Neural cell (in vitro differentiated cells): ENCODE results near the gene INPP5D. TPM values are rescaled to one million over a fixed set of nuclear protein-coding genes. Genes with fewer than 3 reads are reported as not detected.

Experiments used
- H2AFZ ChIP-seq: fragments of 200-600, 300-800 bp; sonication (generic), shearing (Covaris generic); 2 replicates; pipeline ENCODE4 v1.6.0; 2014; ENCODE audit warnings: low read depth, mild to moderate bottlenecking, antibody characterized with exemption, low read length, moderate library complexity
- H3F3A ChIP-seq: fragments of 200-600 bp; shearing (Covaris generic); 2 replicates; pipeline ENCODE4 v1.6.1; 2016; ENCODE audit warnings: mild to moderate bottlenecking, moderate library complexity, mixed read lengths, antibody characterized with exemption, low read length; ENCODE audit not compliant: insufficient read depth, poor library complexity, severe bottlenecking
- H3K27ac ChIP-seq: fragments of 200-600, 300-800 bp; sonication (generic), shearing (Covaris generic); 2 replicates; pipeline ENCODE4 v1.5.1; 2014; ENCODE audit warnings: mild to moderate bottlenecking, low read length, moderate library complexity
- H3K27me3 ChIP-seq: fragments of 300-800, 200-600 bp; sonication (generic), shearing (Covaris generic); 2 replicates; pipeline ENCODE4 v1.6.0; 2014; ENCODE audit warnings: mild to moderate bottlenecking, low read depth, low read length, moderate library complexity; ENCODE audit not compliant: insufficient read depth
- H3K36me3 ChIP-seq: fragments of 300-800, 200-600 bp; sonication (generic), shearing (Covaris generic); 2 replicates; pipeline ENCODE4 v1.5.1; 2014; ENCODE audit warnings: mild to moderate bottlenecking, antibody characterized with exemption, low read length, moderate library complexity; ENCODE audit not compliant: insufficient read depth
- H3K4me2 ChIP-seq: fragments of 300-800, 200-600 bp; sonication (generic), shearing (Covaris generic); 2 replicates; pipeline ENCODE4 v1.6.0; 2014; ENCODE audit warnings: mild to moderate bottlenecking, low read length
- H3K4me3 ChIP-seq: fragments of 300-800, 200-600 bp; sonication (generic), shearing (Covaris generic); 2 replicates; pipeline ENCODE4 v1.5.1; 2014; ENCODE audit warnings: mild to moderate bottlenecking, low read length, moderate library complexity
- H3K79me2 ChIP-seq: fragments of 200-600 bp; shearing (Covaris generic); replicated peaks from 2 replicates; pipeline ENCODE4 v1.6.0; 2014; ENCODE audit warnings: mild to moderate bottlenecking, low read length, moderate library complexity; ENCODE audit not compliant: insufficient read depth
- H3K9ac ChIP-seq: fragments of 300-800, 200-600 bp; sonication (generic), shearing (Covaris generic); 2 replicates; pipeline ENCODE4 v1.6.1; 2016; ENCODE audit warnings: mild to moderate bottlenecking, low read length, mixed read lengths
- H3K9me2 ChIP-seq: fragments of 200-600 bp; shearing (Covaris generic); 2 replicates; pipeline ENCODE4 v1.6.1; 2016; ENCODE audit warnings: mild to moderate bottlenecking, low read length, mixed read lengths; ENCODE audit not compliant: insufficient read depth
- H3K9me3 ChIP-seq: fragments of 200-600, 300-800 bp; sonication (generic), shearing (Covaris generic); 2 replicates; pipeline ENCODE4 v1.6.1; 2016; ENCODE audit warnings: mild to moderate bottlenecking, mixed run types, low read length, moderate library complexity, mixed read lengths
- H4K20me1 ChIP-seq: fragments of 200-600 bp; shearing (Covaris generic); 2 replicates; pipeline ENCODE4 v1.6.1; 2016; ENCODE audit warnings: mild to moderate bottlenecking, mixed run types; ENCODE audit not compliant: insufficient read depth
- EP300 ChIP-seq: fragments of 450-650 bp; conservative IDR thresholded peaks from 2 replicates; pipeline ENCODE4 v1.6.1; 2014; ENCODE audit warnings: antibody characterized with exemption, mild to moderate bottlenecking, moderate library complexity; ENCODE audit not compliant: poor library complexity, severe bottlenecking
- EZH2 ChIP-seq: fragments of 200-600, 300-800 bp; shearing (Covaris generic), sonication (generic); IDR thresholded peaks from 2 replicates; pipeline ENCODE4 v1.6.1; 2014; ENCODE audit warnings: antibody characterized with exemption, low read length, borderline replicate concordance, mild to moderate bottlenecking; ENCODE audit not compliant: insufficient read depth, poor library complexity, severe bottlenecking
- MXI1 ChIP-seq: fragments of 450-650 bp; conservative IDR thresholded peaks from 2 replicates; pipeline ENCODE4 v1.6.1; 2014; ENCODE audit warnings: antibody characterized with exemption, mild to moderate bottlenecking; ENCODE audit not compliant: poor library complexity, severe bottlenecking
- POLR2AphosphoS5 ChIP-seq: IDR thresholded peaks from 2 replicates; pipeline ENCODE4 v1.6.1; 2012
- RAD21 ChIP-seq: fragments of 450-650 bp; conservative IDR thresholded peaks from 2 replicates; pipeline ENCODE4 v1.6.1; 2014; ENCODE audit warnings: antibody characterized with exemption, mild to moderate bottlenecking, moderate library complexity
- REST ChIP-seq: IDR thresholded peaks from 2 replicates; pipeline ENCODE4 v1.6.1; 2012; ENCODE audit warnings: borderline replicate concordance
- SMC3 ChIP-seq: fragments of 450-650 bp; conservative IDR thresholded peaks from 2 replicates; pipeline ENCODE4 v1.6.1; 2014; ENCODE audit warnings: antibody characterized with exemption, mild to moderate bottlenecking, moderate library complexity; ENCODE audit not compliant: poor library complexity
- TAF1 ChIP-seq: IDR thresholded peaks from 2 replicates; pipeline ENCODE4 v1.6.1; 2012; ENCODE audit warnings: low read depth
- polyA plus RNA-seq: library from polyadenylated mRNA; depleted of rRNA; stranded (reverse); fragments of >200 nt; gene quantifications from 2 replicates; pipeline ENCODE4 v1.2.3, GENCODE V29; 2014
- TF ChIP-seq, protein P1 (sequence below): fragments of 450-650 bp; IDR thresholded peaks from 2 replicates; pipeline ENCODE4 v1.5.1; 2014; ENCODE audit warnings: antibody characterized with exemption, mild to moderate bottlenecking, moderate library complexity; ENCODE audit not compliant: poor library complexity, severe bottlenecking

The INPP5D gene
- polyA plus RNA-seq, 1 donor from 2014 or later, result not detected

DNA sequence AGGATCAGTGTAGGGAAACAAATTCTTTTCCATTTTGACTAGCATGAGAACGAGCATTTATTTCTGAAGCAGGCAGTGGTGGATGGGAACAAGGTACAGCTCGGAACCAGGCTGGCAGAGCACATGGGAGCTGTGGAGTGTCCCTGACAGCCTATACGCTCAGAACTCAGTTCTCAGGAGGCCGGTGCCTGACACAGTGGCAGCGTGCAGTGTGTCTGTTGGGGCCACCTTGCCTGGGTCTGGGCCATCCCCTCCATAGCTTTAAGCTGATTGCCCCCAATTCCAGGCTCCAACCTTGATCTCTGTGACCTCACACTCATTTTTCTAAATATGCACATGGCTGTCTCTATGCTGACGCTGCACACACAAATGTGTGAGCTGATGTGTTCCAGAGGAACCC, 136.9 kb downstream of the INPP5D start:
- no peaks in the 10 kb centered on the region for H3K9me2 ChIP-seq
- H3K9ac ChIP-seq, result no peak overlapping the region
- H3K9me3 ChIP-seq, result no peaks in the 10 kb centered on the region
- H2AFZ ChIP-seq, result no peak overlapping the region
- H3K27me3 ChIP-seq, result no peaks in the 10 kb centered on the region
- TF ChIP-seq MXI1 (no peak), TAF1 (no peak), POLR2AphosphoS5 (no peak), SMC3 (no peak), RAD21 (no peak), EP300 (no peak), REST (no peak), EZH2 (no peak)
- TF ChIP-seq, protein P1, sequence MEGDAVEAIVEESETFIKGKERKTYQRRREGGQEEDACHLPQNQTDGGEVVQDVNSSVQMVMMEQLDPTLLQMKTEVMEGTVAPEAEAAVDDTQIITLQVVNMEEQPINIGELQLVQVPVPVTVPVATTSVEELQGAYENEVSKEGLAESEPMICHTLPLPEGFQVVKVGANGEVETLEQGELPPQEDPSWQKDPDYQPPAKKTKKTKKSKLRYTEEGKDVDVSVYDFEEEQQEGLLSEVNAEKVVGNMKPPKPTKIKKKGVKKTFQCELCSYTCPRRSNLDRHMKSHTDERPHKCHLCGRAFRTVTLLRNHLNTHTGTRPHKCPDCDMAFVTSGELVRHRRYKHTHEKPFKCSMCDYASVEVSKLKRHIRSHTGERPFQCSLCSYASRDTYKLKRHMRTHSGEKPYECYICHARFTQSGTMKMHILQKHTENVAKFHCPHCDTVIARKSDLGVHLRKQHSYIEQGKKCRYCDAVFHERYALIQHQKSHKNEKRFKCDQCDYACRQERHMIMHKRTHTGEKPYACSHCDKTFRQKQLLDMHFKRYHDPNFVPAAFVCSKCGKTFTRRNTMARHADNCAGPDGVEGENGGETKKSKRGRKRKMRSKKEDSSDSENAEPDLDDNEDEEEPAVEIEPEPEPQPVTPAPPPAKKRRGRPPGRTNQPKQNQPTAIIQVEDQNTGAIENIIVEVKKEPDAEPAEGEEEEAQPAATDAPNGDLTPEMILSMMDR, result no peak
- no peak overlapping the region for H3K4me3 ChIP-seq
- H3K79me2 ChIP-seq, result no peaks in the 10 kb centered on the region
- H3K4me2 ChIP-seq, result no peak overlapping the region
- H3F3A ChIP-seq, result no peaks in the 10 kb centered on the region
- no peaks in the 10 kb centered on the region for H4K20me1 ChIP-seq
- no peaks in the 10 kb centered on the region for H3K36me3 ChIP-seq
- no peak overlapping the region for H3K27ac ChIP-seq

DNA sequence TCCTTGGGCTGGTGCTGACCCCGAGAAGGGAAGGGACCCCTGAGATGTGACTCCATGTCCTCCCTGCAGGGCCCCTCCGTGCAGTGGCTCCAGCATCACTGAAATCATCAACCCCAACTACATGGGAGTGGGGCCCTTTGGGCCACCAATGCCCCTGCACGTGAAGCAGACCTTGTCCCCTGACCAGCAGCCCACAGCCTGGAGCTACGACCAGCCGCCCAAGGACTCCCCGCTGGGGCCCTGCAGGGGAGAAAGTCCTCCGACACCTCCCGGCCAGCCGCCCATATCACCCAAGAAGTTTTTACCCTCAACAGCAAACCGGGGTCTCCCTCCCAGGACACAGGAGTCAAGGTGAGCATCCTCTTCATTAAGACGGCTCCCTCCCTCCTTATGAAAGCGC, 137.9 kb downstream of the INPP5D start:
- no peaks in the 10 kb centered on the region for H3K27me3 ChIP-seq

GRCh38 chr2:233199870-233200269, 139.7 kb downstream of the INPP5D start:
- Histone ChIP-seq H3F3A (no peaks in the 10 kb centered on the region), H3K36me3 (no peaks in the 10 kb centered on the region), H3K9ac (no peak overlapping the region), H2AFZ (no peak overlapping the region), H3K4me2 (no peak overlapping the region), H3K9me2 (no peaks in the 10 kb centered on the region), H3K79me2 (no peaks in the 10 kb centered on the region), H3K4me3 (no peak overlapping the region), H3K9me3 (peaks cover 5% of the 10 kb centered on the region), H3K27me3 (no peaks in the 10 kb centered on the region), H4K20me1 (no peaks in the 10 kb centered on the region), H3K27ac (no peak overlapping the region)
- TF ChIP-seq MXI1 (no peak), EP300 (no peak), TAF1 (no peak), EZH2 (no peak), SMC3 (no peak), REST (no peak), RAD21 (no peak), POLR2AphosphoS5 (no peak)
- TF ChIP-seq, protein P1, result no peak

More for the DNA sequence above, 137.9 kb downstream of the INPP5D start:
- H3K9me3 ChIP-seq, result peaks cover 5% of the 10 kb centered on the region
- no peaks in the 10 kb centered on the region for H3F3A ChIP-seq
- H3K9me2 ChIP-seq, result no peaks in the 10 kb centered on the region
- H3K27ac ChIP-seq, result no peak overlapping the region
- no peak overlapping the region for H3K4me3 ChIP-seq
- H3K9ac ChIP-seq, result no peak overlapping the region
- no peaks in the 10 kb centered on the region for H3K79me2 ChIP-seq
- no peak overlapping the region for H2AFZ ChIP-seq
- H3K36me3 ChIP-seq, result no peaks in the 10 kb centered on the region
- no peaks in the 10 kb centered on the region for H4K20me1 ChIP-seq
- TF ChIP-seq RAD21, result no peak
- TF ChIP-seq EZH2, result no peak
- H3K4me2 ChIP-seq, result no peak overlapping the region
